ENCODE data around the gene MARK3. TPM values are rescaled to one million over a fixed set of nuclear protein-coding genes. Genes with fewer than 3 reads are reported as not detected.

Gene MARK3
- total RNA-seq, 2 experiments from 2014 or later: 68.4 to 69.2 TPM

- Mint-ChIP-seq H3K36me3 (ENCODE audit: low read depth) (peaks cover 11% of the 10 kb centered on the region), H3K27me3 (no peaks in the 10 kb centered on the region), H3K27ac (no peak overlapping the region), H3K4me1 (ENCODE audit: low read depth) (peaks cover 65% of the 10 kb centered on the region), H3K4me3 (no peak overlapping the region), H3K9me3 (no peaks in the 10 kb centered on the region)
- no peak for DNase-seq
- intact Hi-C loops (cut with micrococcal nuclease): no loop called here
- ChIA-PET CTCF (interaction anchor here (0.9 to 5.3 kb wide), 11 partner anchors 8 to 136 kb away, joined by 3 to 94 read pairs (median 5); partner anchors contain the start of gene EIF5), POLR2A (no interaction called here)
- ATAC-seq: no peak
- TF ChIP-seq CTCF (IDR thresholded peaks at IDR 0.05): no peak
These were observed 7.4 kb downstream of the MARK3 start for GRCh38 chr14:103392572-103392971.

GRCh38 chr14:103393070-103393469 lies 7.9 kb downstream of the MARK3 start:
- no peak for TF ChIP-seq CTCF (IDR thresholded peaks at IDR 0.05)
- no peaks in the 10 kb centered on the region for H3K9me3 Mint-ChIP-seq

GRCh38 chr14:103393676-103394626 lies 8.7 kb downstream of the MARK3 start:
- Mint-ChIP-seq H3K27ac (no peak overlapping the region), H3K27me3 (no peaks in the 10 kb centered on the region), H3K9me3 (no peaks in the 10 kb centered on the region), H3K4me3 (peak overlapping the region; percentile 13), H3K4me1 (ENCODE audit: low read depth) (peaks cover 65% of the 10 kb centered on the region), H3K36me3 (ENCODE audit: low read depth) (peaks cover 12% of the 10 kb centered on the region)
- ChIA-PET CTCF (interaction anchor here (0.6 to 5.3 kb wide), 18 partner anchors 9 to 1365 kb away, joined by 3 to 94 read pairs (median 4); partner anchors contain the start of genes EIF5 and MARK3), POLR2A (interaction anchor here (1.2 kb wide), 1 partner anchor 60 kb away, joined by 5 read pairs; the partner anchor contains the start of gene EIF5)
- TF ChIP-seq CTCF (IDR thresholded peaks at IDR 0.05): peak; percentile 95
- DNase-seq (no peak), ATAC-seq (peak; percentile 44)
- intact Hi-C loops (cut with micrococcal nuclease): no loop called here

More at GRCh38 chr14:103393070-103393469, 7.9 kb downstream of the MARK3 start:
- Mint-ChIP-seq H3K27me3 (no peaks in the 10 kb centered on the region), H3K4me3 (no peak overlapping the region), H3K36me3 (ENCODE audit: low read depth) (peaks cover 11% of the 10 kb centered on the region), H3K27ac (no peak overlapping the region), H3K4me1 (ENCODE audit: low read depth) (peaks cover 66% of the 10 kb centered on the region)
- ChIA-PET CTCF (interaction anchor here (0.7 to 5.3 kb wide), 13 partner anchors 8 to 1366 kb away, joined by 3 to 94 read pairs (median 3); partner anchors contain the start of gene EIF5), POLR2A (no interaction called here)
- no peak for DNase-seq
- no peak for ATAC-seq
- intact Hi-C loops (cut with micrococcal nuclease): no loop called here

GRCh38 chr14:103395244-103395643 lies 10.0 kb downstream of the MARK3 start:
- ChIA-PET CTCF (no interaction called here), POLR2A (no interaction called here)
- Mint-ChIP-seq H3K27me3 (no peaks in the 10 kb centered on the region), H3K36me3 (ENCODE audit: low read depth) (peaks cover 8% of the 10 kb centered on the region), H3K4me1 (ENCODE audit: low read depth) (peaks cover 69% of the 10 kb centered on the region), H3K9me3 (no peaks in the 10 kb centered on the region), H3K27ac (peak overlapping the region; percentile 71), H3K4me3 (no peak overlapping the region)
- no peak for TF ChIP-seq CTCF (IDR thresholded peaks at IDR 0.05)
- ATAC-seq: peak; percentile 37
- DNase-seq: no peak
- intact Hi-C loops (cut with micrococcal nuclease): no loop called here

GRCh38 chr14:103396463-103396862 lies 11.2 kb downstream of the MARK3 start:
- CTCF ChIA-PET: interaction anchor here (1.2 to 1.7 kb wide), 3 partner anchors 9 to 104 kb away, joined by 3 to 4 read pairs (median 3); no protein-coding TSS in a partner anchor
- Mint-ChIP-seq H3K27me3 (no peaks in the 10 kb centered on the region), H3K27ac (no peak overlapping the region), H3K36me3 (ENCODE audit: low read depth) (peaks cover 7% of the 10 kb centered on the region), H3K9me3 (no peaks in the 10 kb centered on the region), H3K4me1 (ENCODE audit: low read depth) (peaks cover 73% of the 10 kb centered on the region), H3K4me3 (no peak overlapping the region)
- DNase-seq: no peak
- no peak for ATAC-seq
- POLR2A ChIA-PET: no interaction called here
- TF ChIP-seq CTCF (IDR thresholded peaks at IDR 0.05): no peak
- intact Hi-C loops (cut with micrococcal nuclease): no loop called here
